ENCODE data around the gene LAMA2.

GRCh38 chr6:129507059-129507807 is 624.3 kb downstream of the LAMA2 start:
- TF ChIP-seq TCF7L2 (IDR thresholded peaks at IDR 0.05; ENCODE audit: low read depth, low read length) (no peak), CTCF (IDR thresholded peaks at IDR 0.05) (no peak)
